M059J (cell line): ENCODE results near the gene CD58. TPM values are rescaled to one million over a fixed set of nuclear protein-coding genes. Genes with fewer than 3 reads are reported as not detected.
A peak's percentile ranks its signal among the peaks of the same experiment; 100 is the strongest.
"Not testable (repeated sequence)": the region's sequence is repeated elsewhere in the genome, so short reads cannot be mapped to it uniquely, and the experiment has no call there.

Experiments
- DNase-seq: peaks from one replicate; pipeline ENCODE4 v3.0.0-alpha.2; 2012; ENCODE audit warnings: low read depth
- total RNA-seq: library from RNA; depleted of rRNA; stranded (reverse); fragments of >200 nt; shearing (Covaris generic); gene quantifications from 2 replicates; pipeline ENCODE4 v1.2.3, GENCODE V29; 2014; rRNA removed

Gene CD58, protein sequence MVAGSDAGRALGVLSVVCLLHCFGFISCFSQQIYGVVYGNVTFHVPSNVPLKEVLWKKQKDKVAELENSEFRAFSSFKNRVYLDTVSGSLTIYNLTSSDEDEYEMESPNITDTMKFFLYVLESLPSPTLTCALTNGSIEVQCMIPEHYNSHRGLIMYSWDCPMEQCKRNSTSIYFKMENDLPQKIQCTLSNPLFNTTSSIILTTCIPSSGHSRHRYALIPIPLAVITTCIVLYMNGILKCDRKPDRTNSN
- 73.2 and 87.1 TPM in 2 replicates for total RNA-seq

DNA sequence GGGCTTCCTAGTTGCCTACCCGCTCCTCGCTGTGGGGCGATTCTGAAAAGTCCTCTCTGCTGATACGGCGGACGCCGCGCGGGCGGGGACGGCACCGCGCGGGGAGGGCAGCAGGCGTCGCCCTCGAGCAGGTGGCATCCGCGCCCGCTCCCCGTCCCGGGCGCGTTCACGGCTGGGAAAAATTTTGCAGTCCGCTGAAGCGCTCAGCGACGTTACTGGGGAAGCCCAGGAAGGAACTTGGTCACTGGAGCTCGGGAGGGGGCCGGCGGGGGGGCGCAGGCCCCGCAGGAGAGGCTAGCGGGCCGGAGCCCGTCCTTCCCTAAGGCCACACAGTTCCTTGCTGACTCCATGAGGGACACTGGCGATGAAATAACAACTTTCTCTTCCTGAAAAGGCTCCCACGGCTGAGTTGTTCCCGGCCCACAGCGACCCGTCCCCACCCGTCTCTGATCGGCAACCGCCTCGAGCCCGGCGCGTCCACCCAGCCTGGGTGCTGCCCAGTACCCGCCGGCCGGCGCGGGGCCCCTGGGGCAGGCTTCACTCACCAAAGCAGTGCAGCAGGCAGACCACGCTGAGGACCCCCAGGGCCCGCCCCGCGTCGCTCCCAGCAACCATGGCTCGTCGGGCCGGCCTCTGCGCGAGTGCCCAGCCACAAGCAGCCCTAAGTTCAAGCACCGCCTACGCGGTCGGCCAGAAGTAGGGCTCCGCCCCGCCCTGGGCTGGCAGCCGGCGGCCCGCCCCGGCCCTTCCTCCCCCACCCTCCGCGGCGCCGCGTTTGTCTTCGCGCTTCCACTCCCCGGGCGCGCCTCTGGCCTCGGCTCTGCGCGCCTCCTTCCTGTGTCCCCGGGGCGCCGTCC, at the start of gene CD58:
CD58 (minus strand) TSS at position 669 of the 857 bp plus-strand sequence; CDS start at position 615, 54 bp downstream.
- peak; percentile 89 for DNase-seq

DNA sequence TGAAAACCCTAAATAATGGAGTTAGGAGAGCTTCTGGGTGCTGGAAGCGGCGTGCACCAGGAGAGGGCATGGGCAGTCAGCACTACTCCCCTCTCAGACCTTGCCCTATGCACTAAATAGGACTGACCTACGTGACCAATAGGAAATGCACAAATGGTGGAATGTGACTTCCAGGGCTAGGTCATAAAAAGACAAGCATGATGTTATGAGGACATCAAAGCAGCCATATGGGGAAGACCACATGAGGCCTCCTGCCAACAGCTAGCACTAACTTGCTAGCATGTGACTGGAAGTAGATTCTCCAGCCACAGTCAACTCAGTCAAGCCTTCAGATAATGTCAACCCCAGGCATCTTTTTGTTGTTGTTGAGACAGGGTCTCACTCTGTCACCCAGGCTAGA, 49.6 kb upstream of the CD58 start:
- DNase-seq = not testable (repeated sequence)

DNA sequence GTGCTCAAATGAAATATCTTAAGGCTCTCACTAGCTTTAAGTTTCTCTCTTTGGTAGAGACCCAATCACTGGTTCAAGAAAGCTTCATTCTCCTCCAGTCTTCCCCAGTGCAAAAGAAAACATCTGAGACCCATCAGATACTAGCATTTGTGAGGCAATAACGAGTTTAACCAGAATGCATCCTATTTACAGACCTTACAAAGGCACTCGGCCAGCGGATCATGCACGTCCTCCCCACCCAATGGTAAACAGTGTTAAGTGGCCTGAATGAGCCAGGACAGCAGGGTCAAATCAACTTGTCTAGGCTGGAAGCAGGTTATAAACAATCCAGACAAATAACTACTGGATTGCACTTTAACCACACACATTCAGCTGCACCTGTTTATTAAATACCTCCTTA, 48.3 kb upstream of the CD58 start:
- DNase-seq = not testable (repeated sequence)

DNA sequence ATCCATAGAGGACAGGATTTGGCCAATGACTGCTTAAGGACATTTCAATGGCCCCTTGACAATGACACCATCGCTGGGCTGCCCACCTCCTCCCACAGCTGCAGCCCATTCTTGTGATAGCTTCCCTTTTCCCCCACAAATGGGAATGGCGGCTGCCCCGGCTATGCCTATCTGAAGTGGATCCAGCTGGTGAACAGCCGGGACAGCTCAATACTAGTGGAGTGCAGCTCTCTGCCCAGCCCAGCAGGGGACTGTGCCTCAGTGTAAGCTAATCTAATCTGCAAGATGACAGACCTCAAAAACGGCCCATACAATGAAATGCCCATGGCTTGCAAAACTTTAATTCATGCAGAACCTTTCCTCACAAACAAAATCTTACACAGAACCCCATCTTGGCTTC, 47.0 kb upstream of the CD58 start:
- DNase-seq = not testable (repeated sequence)

DNA sequence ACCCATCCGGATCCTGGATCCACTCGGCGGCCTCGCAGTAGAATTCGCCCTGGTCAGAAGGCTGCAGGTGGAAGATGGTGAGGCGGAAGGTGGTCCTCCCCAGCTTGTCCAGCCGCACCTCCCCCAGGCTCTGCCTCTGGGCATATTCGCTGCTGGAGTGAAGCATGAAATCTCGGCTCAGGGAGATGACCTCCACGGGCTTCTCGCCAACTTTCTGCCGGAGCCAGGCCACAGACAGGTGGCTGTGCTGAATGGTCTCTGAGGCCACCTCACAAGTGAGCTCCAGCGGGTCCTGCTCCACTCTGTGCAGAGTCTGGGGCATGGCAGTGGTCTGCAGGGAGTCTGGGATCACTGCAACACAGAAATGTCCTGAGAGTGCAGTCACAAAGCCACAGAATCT, 43.0 kb upstream of the CD58 start:
- DNase-seq = not testable (repeated sequence)

DNA sequence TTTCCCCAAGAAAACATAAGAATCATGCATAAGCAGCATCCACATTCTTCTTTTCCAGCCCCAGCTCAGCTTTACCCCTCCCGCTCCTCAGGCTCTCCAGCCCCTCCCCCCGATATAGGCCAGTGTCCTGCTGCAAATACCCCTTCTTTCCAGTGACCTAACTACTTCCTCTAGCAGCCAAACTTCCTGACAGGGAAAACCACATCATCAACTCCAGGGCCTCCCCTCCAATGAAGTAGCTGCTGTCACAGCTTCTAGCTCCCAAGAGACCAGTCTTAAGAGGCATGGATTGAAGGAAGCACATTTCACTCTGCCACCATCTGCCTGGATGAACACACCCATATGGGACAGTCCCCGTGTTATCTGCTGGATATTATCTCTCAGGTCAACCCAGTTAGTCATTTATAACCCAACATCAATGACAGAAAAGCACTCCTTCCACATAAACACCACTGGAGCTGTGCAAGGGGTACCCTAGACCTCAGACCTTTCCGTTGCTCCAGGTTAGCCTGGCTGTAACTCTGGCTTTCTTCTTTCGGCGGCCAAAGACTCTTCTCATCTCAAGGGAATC, 39.1 kb upstream of the CD58 start:
- peak; percentile 15 for DNase-seq

DNA sequence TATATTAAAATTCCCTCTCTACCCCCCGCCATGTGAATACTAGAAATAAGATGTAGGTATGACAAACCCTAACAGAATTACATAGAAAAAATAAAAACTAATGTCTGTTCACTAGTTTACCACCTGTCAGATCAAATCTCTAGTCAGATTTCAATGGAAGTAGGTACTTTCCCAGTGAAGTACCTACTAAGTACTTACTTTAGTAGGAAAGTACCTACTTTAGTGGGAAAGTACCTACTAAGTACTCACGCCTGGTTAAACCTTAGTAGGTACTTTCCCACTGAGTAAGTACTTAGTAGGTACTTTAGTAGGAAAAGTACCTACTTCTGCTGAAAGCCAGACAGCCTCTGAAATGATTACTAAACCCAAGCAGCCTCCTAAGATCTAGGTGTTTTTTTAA, 38.0 kb upstream of the CD58 start:
- not testable (repeated sequence) for DNase-seq

DNA sequence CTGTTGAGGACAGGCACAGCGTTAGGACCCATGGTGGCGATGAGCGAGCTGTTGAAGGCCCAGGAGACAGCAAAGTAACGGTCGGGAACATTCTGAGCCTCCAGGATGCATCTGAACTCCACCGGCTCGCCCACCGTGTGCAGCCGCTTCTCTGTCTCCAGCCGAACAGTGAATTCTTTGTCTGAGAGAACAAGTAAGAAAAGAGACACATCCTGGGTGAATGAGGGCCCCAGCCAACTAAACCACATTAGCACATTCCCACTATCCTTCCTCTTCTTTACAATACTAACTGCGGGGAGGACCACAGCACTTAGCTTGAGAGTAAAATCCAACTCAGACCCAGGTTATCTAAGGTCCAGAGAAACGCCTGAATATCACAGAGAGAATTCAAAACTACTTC, 37.3 kb upstream of the CD58 start:
- not testable (repeated sequence) for DNase-seq

DNA sequence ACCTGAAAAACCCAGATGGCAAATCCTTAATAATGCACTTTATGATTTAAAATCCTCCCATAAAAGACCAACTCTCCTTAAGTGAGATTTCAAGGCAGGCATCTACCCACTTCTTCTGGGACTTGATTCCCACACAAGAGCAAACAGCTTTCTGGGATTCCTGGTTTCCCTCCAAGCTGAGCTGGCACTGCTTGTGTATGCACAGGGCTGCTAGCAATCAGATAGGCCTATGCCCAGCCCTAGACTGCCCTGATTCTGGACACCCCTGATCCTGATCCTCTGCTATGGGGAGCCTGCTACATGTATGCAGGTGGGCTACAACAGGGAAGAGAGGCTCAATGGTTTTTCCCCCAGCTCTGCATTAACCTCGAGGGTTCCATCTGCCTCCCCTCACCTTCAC, 36.6 kb upstream of the CD58 start:
- not testable (repeated sequence) for DNase-seq

DNA sequence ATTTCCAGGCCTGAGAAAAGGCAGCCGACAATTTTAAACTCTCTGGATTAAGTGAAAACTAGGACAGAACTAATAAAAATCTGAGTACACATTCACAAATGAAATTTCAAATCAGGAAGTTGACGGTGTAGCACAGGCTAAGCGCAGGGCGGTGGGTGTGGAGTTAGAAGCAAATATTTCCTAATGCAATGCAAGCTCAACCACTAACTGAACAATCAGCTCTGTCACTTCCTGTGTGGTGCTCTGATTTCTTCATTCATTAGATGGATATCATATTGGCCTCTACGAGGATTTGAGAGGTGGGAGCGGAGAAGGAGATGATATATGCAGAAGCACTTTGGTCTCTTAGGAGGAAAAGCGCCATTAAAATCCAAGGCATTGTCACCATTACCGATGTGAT, 35.2 kb upstream of the CD58 start:
- not testable (repeated sequence) for DNase-seq

DNA sequence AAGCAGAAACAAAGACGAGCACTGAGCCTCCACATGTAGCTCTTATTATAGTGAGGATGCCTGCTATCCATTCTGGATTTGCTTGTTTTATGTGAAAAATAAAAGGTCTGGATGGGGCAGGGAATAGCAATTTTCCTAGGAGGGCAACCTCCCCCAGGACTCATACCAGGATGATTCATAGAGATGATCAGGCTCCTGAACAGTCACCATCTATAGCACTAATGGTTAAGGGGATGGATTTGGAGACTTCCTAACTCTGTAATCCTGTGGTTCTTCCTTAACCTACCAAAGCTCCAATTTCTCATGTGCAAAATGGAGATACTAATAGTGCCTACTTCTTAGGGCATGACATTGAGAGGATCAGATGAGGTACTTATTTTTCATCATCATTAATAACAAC, 34.5 kb upstream of the CD58 start:
- DNase-seq = no peak

DNA sequence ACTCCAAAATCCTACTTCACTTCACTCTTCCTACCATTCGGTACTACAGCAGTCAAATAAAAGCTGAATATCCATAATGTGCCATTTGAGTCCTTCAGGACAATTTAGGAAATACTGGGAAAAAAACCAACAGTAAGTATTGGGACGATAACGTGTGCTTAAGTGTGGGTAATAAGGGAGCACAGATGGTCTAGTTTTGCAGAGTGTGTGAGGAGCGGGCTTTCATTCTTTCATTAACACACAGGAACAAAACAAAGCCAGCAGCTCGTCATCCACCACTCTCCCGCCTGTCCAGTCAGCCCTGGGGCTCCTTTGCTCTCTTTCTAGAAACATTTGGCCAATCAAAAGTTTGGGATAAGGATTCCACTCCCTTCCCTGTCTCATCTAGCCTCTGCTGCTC, 33.6 kb upstream of the CD58 start:
- not testable (repeated sequence) for DNase-seq

DNA sequence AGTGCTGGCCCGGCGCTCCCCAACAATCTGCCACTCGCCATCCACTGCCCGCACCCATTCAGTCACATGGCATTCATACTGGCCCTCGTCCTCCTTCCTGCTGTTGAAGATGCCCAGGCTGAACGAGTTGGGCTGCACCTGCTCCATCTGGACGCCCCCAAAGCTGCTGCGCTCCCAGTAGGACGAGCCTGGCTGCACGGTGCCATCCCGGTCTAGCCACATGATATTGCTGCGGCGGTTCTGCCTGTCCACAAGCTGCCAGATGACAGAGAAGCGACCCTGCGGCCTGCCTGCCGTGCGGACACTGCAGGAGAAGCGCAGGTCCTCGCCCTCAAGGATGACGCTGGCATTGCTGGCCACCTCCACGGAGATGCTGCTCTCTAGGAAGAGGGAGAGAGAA, 32.8 kb upstream of the CD58 start:
- not testable (repeated sequence) for DNase-seq

DNA sequence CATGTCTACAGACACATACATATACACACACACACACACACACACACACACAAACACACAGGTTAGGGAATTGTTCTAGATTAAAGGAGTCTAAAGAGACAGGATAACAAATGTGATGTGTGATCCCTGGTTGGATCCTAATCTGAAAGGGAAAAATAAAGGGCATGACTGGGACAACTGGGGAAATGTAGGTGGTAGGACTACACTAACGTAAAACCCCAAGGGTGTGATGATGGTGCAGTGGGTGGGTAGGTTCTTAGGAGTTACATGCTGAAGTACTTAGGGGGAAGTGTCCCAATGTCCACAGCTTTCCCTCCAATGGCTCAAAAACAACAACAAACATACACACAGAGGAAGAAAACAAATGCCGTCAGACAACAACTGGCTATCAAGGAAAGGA, 28.5 kb upstream of the CD58 start:
- not testable (repeated sequence) for DNase-seq

DNA sequence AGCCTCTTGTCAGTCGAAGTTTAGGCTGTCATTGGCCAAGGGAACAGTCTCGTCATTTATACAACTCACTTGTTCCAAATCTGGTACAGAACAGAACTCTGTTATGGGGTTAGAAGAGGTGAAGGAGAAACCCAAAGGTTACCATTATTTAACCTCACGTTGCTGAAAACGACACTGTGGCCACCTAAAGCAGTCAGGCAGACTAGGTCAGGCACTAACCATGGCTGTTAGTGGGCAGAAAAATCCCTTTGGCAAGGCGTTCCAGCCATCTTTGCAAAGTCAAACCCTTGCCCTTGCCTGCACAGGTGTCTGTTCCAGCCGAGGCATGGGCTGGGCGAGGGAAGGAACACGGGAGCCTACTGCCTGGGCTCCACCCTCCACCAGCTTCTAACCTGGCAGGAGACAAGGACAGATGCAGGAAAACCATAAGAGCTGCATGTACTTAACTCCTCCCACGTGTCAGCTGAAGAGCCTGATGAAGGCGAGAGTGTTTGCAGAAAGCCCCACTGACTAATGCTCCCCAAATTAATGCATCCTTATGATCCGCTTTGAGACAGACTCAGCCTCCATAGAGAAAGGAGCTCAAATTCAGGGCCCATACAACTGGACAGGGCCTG, 27.7 kb upstream of the CD58 start:
- DNase-seq = not testable (repeated sequence)

DNA sequence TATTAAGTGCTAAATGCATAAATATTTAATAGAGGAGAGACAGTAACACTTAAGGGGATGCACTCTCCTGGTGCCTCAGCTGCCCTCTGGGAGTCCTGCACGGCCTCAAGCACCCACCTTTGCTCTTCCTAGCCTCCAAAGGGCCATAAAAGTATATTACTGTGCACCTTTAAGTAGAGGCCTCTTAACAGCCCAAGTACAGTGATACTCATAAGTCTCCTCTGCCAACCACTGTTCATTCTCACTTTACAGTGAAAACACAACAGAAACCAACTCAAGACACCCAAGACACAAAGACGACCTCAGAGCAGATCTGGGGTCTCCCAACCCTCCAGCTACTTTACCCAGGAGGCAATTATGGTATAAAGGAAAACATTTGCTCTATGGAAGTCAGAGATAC, 26.6 kb upstream of the CD58 start:
- DNase-seq = not testable (repeated sequence)

DNA sequence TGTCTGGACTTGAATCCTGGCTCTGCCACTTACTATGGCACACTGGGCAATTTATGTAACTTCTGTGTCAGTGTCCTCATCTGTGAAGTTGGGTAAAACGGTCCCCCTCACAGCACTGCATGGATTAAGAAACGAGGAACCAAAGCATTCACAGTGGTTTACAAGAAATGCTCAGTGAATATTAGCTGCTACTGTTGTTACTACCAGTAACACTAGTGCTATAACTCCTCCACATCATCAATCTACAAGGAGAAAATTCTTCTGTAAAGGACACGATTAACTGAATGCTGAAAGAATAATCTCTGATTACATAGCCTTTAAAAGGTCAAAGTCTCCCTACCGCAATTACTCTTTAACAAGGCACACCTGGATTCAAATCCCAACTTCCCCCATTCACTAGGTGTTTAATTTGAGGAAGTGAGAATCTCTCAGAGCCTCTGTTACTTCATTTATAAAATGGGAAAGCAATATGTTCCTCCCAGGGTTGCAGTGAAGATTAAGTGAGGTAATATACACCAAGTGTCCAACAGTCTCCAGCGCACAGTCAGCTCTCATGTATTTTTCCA, 26.0 kb upstream of the CD58 start:
- DNase-seq = not testable (repeated sequence)

DNA sequence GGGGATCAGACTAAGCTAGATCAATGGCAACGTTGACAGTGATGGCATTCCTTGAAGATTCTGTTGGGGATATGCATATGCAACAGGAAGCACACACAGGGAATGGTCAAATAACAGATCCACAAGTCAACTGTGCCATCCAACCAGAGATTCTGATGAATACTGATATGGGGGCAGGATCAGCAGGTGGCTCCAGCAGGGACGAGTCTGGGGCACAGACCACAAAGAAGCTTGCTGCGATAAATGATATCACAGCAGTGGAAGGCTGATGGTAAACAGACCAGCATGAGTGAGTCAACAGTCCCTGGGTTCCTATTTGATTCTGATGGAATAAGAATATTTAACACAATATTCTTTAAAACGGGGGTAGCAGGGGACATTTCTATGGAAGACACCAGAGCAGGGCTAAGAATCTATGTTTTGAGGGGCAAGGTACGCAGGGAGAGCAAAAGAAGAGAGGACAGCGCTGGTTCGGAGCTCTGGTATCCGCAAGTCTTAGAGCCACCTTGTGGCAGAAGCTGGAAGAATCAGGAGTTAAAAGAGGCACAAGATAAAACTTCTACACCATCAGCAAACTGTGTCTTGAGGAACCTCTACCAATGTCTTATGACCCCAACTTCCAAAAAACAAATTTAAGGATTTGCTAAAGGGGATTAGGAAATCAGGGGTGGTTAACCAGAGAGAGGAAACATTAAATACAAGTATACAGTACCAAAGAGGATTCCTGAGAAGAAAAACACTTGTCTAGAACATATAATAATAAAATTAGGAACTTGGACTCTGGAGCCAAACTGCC, 25.3 kb upstream of the CD58 start:
- peak; percentile 38 for DNase-seq

DNA sequence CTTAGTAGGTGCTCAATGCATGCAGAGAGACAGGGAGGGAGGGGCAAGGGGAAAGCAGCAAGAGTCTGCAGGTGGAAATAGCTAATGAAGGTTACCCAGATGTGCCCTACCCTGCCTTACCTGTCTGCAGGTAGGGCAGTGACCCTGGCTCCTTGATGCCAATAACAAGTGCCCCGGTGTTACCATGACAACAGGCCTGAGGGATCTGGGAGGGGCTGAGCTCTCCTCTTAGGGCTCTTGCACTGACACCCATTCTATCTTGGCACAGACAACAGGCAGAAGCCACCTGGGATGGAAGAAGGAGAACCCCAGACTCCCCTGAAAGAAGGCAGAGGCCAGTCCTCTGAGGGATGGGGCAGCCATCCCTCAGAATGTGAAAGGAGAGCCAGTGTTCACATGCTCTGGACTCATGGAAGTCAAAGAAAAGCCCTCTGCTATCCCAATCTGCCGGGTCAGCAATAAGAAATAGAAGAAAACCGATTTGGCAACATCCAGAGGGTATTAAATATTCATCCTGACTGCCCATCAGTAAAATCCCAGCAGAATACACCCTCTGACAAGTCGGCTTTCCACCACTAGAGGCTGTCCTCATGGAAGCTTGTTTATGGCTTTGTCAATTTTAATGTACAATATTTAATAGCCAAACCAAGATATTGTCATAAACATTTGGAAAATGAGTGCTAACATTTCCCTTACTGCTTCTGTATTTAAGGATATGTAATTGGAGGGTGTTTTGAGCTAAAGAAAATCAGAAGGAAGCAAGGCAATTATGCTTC, 24.4 kb upstream of the CD58 start:
- not testable (repeated sequence) for DNase-seq

DNA sequence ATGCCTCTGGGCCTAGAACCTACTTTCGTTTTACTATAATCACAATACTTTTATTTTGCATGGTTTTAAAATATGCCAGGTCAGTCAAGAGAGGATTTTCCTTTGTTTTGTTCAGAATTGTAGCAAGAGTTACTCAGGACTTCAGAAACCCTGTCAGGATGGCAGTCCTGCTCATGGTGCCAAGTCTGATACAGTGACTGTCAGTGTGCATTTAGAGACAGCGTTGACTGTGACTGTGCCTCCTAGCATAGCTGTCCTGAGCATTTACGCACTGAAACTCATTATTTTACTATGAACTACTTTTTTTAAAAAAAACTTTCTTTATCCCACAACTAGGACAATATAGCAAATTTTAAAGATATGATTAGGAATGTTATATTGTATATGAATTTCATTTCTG, 23.2 kb upstream of the CD58 start:
- DNase-seq = not testable (repeated sequence)
